Stimulated activated CD4-positive, alpha-beta T cell treated with anti-CD3 and anti-CD28 coated beads, Interleukin-2, amount 100 ng/mL, for 24 hours (primary cell): ENCODE data around the gene TSPOAP1.

Experiments
- DNase-seq, 2 donors: peaks; one replicate each; pipeline ENCODE4 v3.0.0-alpha.2; 2020

The TSPOAP1 gene

GRCh38 chr17:58339755-58340404 is 11.3 kb upstream of the TSPOAP1 start:
- peak; percentile 35 to 43 for DNase-seq

GRCh38 chr17:58338841-58339754 is 10.5 kb upstream of the TSPOAP1 start:
- DNase-seq: peak; percentile 70 to 87

GRCh38 chr17:58338454-58338840 is 9.9 kb upstream of the TSPOAP1 start:
- peak in 1 of 2 donors; percentile 59 for DNase-seq

- peak; percentile 93 to 94 for DNase-seq
These were observed 9.2 kb upstream of the TSPOAP1 start for GRCh38 chr17:58337600-58338453.

GRCh38 chr17:58337210-58337599 is 8.6 kb upstream of the TSPOAP1 start:
- DNase-seq: peak; percentile 59 to 64

- peak in 1 of 2 donors; percentile 46 for DNase-seq
These were observed 8.0 kb upstream of the TSPOAP1 start for GRCh38 chr17:58336456-58337209.

- DNase-seq: peak; percentile 61 to 73
These were observed 7.3 kb upstream of the TSPOAP1 start for GRCh38 chr17:58335779-58336455.

GRCh38 chr17:58335061-58335731 is 6.6 kb upstream of the TSPOAP1 start:
- peak; percentile 55 to 77 for DNase-seq

GRCh38 chr17:58334661-58335060 is 6.1 kb upstream of the TSPOAP1 start:
- DNase-seq: peak in 1 of 2 donors; percentile 49

- no peak for DNase-seq
These were observed 5.7 kb upstream of the TSPOAP1 start for GRCh38 chr17:58334256-58334655.

- peak in 1 of 2 donors; percentile 48 for DNase-seq
These were observed 5.2 kb upstream of the TSPOAP1 start for GRCh38 chr17:58333736-58334207.

- peak; percentile 64 to 87 for DNase-seq
These were observed 4.5 kb upstream of the TSPOAP1 start for GRCh38 chr17:58332778-58333735.

- peak; percentile 93 to 94 for DNase-seq
These were observed 3.5 kb upstream of the TSPOAP1 start for GRCh38 chr17:58331815-58332777.

GRCh38 chr17:58330997-58331814 is 2.6 kb upstream of the TSPOAP1 start:
- DNase-seq: peak; percentile 76 to 83

GRCh38 chr17:58330538-58330996 is 2.0 kb upstream of the TSPOAP1 start:
- peak; percentile 61 to 63 for DNase-seq

GRCh38 chr17:58329810-58330537 is 1.4 kb upstream of the TSPOAP1 start:
- DNase-seq: peak; percentile 64 to 70
